ENCODE results near the gene ACOX3.

GRCh38 chr4:8463811-8464210 is 23.3 kb upstream of the ACOX3 start:
- no peak for TF ChIP-seq POLR2AphosphoS5 (IDR thresholded peaks at IDR 0.05; ENCODE audit: low read depth, low read length)
- no peak for TF ChIP-seq POLR2A (IDR thresholded peaks at IDR 0.05; ENCODE audit: low read depth, low read length)
- no peak for TF ChIP-seq TAF1 (IDR thresholded peaks at IDR 0.05; ENCODE audit: borderline replicate concordance, low read depth, low read length)
